A673 (cell line): Measurements from ENCODE around the gene CDX1. TPM values are rescaled to one million over a fixed set of nuclear protein-coding genes. Genes with fewer than 3 reads are reported as not detected.
A peak's percentile ranks its signal among the peaks of the same experiment; 100 is the strongest.

ENCODE experiments used
- BruUV-seq: library from RNA; stranded (reverse); fragments of 400-500 nt; replicated peaks from 2 replicates; lab custom pipeline; 2021; lab: Mats Ljungman, UMichigan
- CTCF ChIA-PET: fragments of 300-600 bp; sonication (Branson Sonifier 250); formaldehyde crosslinking; loops from one replicate; lab custom pipeline; 2022; ENCODE audit warnings: antibody characterized with exemption; lab: Charles Lee
- POLR2A ChIA-PET: fragments of 300-600 bp; sonication (Branson Sonifier 250); formaldehyde crosslinking; loops from one replicate; lab custom pipeline; 2022; ENCODE audit warnings: antibody characterized with exemption; ENCODE audit not compliant: low non-redundant PET; lab: Charles Lee
- DNase-seq: peaks from one replicate; pipeline ENCODE4 v3.0.0-alpha.2; 2015; ENCODE audit warnings: low spot score
- H3K27ac ChIP-seq: fragments of 200-600 bp; sonication (generic); 2 replicates; pipeline ENCODE4 v1.5.1; 2016; ENCODE audit warnings: mixed run types, low read depth, mild to moderate bottlenecking, mixed read lengths, antibody characterized with exemption, low read length; ENCODE audit not compliant: poor library complexity, severe bottlenecking
- H3K27me3 ChIP-seq: fragments of 200-600 bp; sonication (generic); replicated peaks from 2 replicates; pipeline ENCODE4 v1.6.1; 2017; ENCODE audit warnings: mixed run types, low read depth, mild to moderate bottlenecking, mixed read lengths, antibody characterized with exemption, low read length; ENCODE audit not compliant: insufficient read depth, poor library complexity
- H3K36me3 ChIP-seq: fragments of 200-600 bp; sonication (generic); 2 replicates; pipeline ENCODE4 v1.6.1; 2016; ENCODE audit warnings: mixed run types, mild to moderate bottlenecking, mixed read lengths, antibody characterized with exemption, low read length; ENCODE audit not compliant: insufficient read depth, poor library complexity, severe bottlenecking
- H3K4me1 ChIP-seq: fragments of 200-600 bp; sonication (generic); 2 replicates; pipeline ENCODE4 v1.6.1; 2017; ENCODE audit warnings: mixed run types, mild to moderate bottlenecking, mixed read lengths, antibody characterized with exemption, low read length; ENCODE audit not compliant: insufficient read depth, poor library complexity, severe bottlenecking
- H3K4me3 ChIP-seq: fragments of 200-600 bp; sonication (generic); 2 replicates; pipeline ENCODE4 v1.5.1; 2016; ENCODE audit warnings: low read depth, mixed run types, mild to moderate bottlenecking, mixed read lengths, low read length; ENCODE audit not compliant: poor library complexity, severe bottlenecking
- H3K9me3 ChIP-seq: fragments of 200-600 bp; sonication (generic); 2 replicates; pipeline ENCODE4 v1.6.1; 2016; ENCODE audit warnings: mixed run types, low read depth, mild to moderate bottlenecking, mixed read lengths, antibody characterized with exemption, low read length; ENCODE audit not compliant: poor library complexity, severe bottlenecking
- CTCF ChIP-seq: fragments of 300-800, 200-600 bp; sonication (generic); conservative IDR thresholded peaks from 2 replicates; pipeline ENCODE4 v1.5.1; 2017; ENCODE audit warnings: low read depth, mild to moderate bottlenecking, antibody characterized with exemption, low read length, moderate library complexity, mixed read lengths
- EZH2 ChIP-seq: fragments of 200-600 bp; sonication (generic); IDR thresholded peaks from 2 replicates; pipeline ENCODE4 v1.6.1; 2017; ENCODE audit warnings: borderline replicate concordance, low read depth, mild to moderate bottlenecking, mixed read lengths, antibody characterized with exemption, low read length; ENCODE audit not compliant: poor library complexity, severe bottlenecking
- intact Hi-C: fragments of 100-400 bp; cut with micrococcal nuclease; formaldehyde crosslinking; loops from one replicate; pipeline ENCODE4 v1.10.0; 2022; ENCODE audit not compliant: unreplicated experiment
- total RNA-seq: library from RNA; stranded (reverse); gene quantifications from 2 replicates; pipeline ENCODE4 v1.2.3, GENCODE V29; 2021

Gene CDX1
- total RNA-seq, 1 experiment from 2014 or later = not detected

DNA sequence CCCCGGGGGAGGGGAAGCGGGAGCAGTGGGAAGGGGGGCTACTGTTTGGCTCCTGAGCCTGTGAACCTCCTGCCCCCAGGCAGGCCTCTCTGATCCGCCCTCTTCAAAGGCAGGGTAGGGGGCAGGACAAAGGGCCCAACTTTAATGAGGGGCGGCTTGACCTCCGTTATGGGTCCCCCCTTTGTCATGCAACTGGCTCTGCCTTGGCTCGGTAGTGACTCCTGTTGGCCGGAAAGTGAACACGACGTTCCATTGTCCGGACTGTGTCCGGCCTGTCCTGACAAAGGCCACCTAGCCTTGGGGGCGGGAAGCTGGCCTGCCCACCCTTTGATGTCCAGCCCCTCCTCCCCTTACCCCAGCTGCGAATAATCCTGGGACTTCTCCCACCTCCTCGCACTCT lies 1.3 kb downstream of the CDX1 start:
- no peak overlapping the region for H3K4me3 ChIP-seq
- intact Hi-C loops = loop anchor here (10.0 kb wide), 1 partner anchor 267 kb away; no protein-coding TSS in a partner anchor
- no peak overlapping the region for H3K27ac ChIP-seq
- ChIA-PET POLR2A (no interaction called here), CTCF (no interaction called here)
- H3K4me1 ChIP-seq = peaks cover 7% of the 10 kb centered on the region
- no peaks in the 10 kb centered on the region for H3K36me3 ChIP-seq
- H3K27me3 ChIP-seq = no peaks in the 10 kb centered on the region
- no peaks in the 10 kb centered on the region for H3K9me3 ChIP-seq
- no TSS peak for BruUV-seq
- no peak for TF ChIP-seq EZH2
- peak; percentile 31; the same call in 1 of the 2 replicates for TF ChIP-seq CTCF
- DNase-seq = no peak

DNA sequence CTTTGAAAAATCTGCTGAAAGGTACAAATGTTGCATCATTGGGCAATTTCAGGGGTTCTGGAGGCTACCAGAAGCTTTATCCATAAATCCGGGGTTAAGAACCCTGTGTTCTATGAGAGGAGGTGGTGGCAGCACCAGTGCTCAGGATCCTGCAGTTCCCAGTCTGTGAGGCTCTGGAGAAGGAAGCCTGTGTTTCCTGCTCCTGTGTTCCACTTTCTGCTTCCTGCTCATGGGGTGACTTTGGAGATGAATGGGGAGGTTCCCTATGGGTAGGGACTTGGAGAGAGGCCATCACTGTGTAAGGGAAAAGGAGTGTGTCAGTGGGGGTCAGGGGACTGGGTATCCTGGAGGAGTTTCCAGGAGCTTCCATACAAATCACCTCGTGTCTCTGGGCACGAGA lies 2.3 kb downstream of the CDX1 start:
- CTCF ChIA-PET = no interaction called here
- H3K36me3 ChIP-seq = no peaks in the 10 kb centered on the region
- POLR2A ChIA-PET = no interaction called here
- BruUV-seq = no TSS peak
- no peak overlapping the region for H3K27ac ChIP-seq
- H3K4me3 ChIP-seq = no peak overlapping the region
- H3K4me1 ChIP-seq = peaks cover 7% of the 10 kb centered on the region
- intact Hi-C loops = loop anchor here (10.0 kb wide), 1 partner anchor 266 kb away; no protein-coding TSS in a partner anchor
- H3K27me3 ChIP-seq = no peaks in the 10 kb centered on the region
- DNase-seq = no peak
- TF ChIP-seq CTCF = no peak
- no peak for TF ChIP-seq EZH2
- H3K9me3 ChIP-seq = no peaks in the 10 kb centered on the region

- CTCF ChIA-PET = no interaction called here
- TF ChIP-seq EZH2 (no peak), CTCF (no peak)
- Histone ChIP-seq H3K36me3 (no peaks in the 10 kb centered on the region), H3K4me3 (no peak overlapping the region), H3K27me3 (no peaks in the 10 kb centered on the region), H3K27ac (no peak overlapping the region), H3K9me3 (no peaks in the 10 kb centered on the region), H3K4me1 (no peaks in the 10 kb centered on the region)
- DNase-seq = no peak
- BruUV-seq = no TSS peak
- intact Hi-C loops = no loop called here
- POLR2A ChIA-PET = interaction anchor here (0.5 kb wide), 1 partner anchor 53 kb away, joined by 5 read pairs; no protein-coding TSS in a partner anchor
Observed at GRCh38 chr5:150172145-150172544, 5.6 kb downstream of the CDX1 start.
